ENCODE results near the gene EGLN1.
"Not testable (repeated sequence)": the region's sequence is repeated elsewhere in the genome, so short reads cannot be mapped to it uniquely, and the experiment has no call there.

EGLN1 gene

DNA sequence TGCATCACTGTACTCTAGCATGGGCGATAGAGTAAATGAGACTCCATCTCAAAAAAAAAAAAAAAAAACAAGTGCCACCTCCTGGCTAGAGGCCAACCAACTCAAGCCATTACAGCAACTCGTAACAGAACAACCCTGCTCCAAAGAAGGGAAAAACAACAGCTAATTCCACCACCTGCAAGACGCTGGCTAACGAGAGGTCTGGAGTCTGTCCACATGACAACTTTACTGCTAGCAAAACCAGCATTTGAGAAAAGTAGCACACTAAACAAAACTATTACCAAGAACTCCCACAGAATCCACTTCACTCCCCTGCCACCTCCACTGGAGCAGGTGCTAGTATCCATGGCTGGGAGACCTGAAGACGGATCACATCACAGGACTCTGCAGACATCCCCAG lies 24.1 kb upstream of the EGLN1 start:
- TF ChIP-seq, protein P1, sequence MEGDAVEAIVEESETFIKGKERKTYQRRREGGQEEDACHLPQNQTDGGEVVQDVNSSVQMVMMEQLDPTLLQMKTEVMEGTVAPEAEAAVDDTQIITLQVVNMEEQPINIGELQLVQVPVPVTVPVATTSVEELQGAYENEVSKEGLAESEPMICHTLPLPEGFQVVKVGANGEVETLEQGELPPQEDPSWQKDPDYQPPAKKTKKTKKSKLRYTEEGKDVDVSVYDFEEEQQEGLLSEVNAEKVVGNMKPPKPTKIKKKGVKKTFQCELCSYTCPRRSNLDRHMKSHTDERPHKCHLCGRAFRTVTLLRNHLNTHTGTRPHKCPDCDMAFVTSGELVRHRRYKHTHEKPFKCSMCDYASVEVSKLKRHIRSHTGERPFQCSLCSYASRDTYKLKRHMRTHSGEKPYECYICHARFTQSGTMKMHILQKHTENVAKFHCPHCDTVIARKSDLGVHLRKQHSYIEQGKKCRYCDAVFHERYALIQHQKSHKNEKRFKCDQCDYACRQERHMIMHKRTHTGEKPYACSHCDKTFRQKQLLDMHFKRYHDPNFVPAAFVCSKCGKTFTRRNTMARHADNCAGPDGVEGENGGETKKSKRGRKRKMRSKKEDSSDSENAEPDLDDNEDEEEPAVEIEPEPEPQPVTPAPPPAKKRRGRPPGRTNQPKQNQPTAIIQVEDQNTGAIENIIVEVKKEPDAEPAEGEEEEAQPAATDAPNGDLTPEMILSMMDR (conservative IDR thresholded peaks at IDR 0.05; ENCODE audit: low read depth, low read length): no peak
- no peak for DNase-seq (ENCODE audit: low read depth)
- H3K4me3 ChIP-seq (ENCODE audit: low read depth, low read length): no peak overlapping the region

DNA sequence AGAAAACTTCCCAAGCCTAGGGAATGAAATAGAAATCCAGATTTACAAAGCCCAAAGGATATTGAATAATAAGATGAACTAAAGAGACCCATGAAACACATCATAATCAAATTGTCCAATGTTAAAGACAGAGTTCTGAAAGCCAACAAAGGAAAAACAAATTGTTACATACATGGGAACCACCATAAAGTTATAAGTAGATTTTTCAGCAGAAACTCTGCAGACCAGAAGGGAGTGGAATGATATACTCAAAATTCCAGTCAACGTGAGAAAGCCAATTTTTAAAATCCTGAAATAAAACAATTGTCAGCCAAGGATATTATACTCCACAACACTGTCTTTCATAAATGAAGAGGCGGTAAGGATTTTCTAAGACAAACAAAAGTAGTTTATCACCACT lies 22.0 kb upstream of the EGLN1 start:
- no peak overlapping the region for H3K4me3 ChIP-seq (ENCODE audit: low read depth, low read length)
- TF ChIP-seq, protein P1 (conservative IDR thresholded peaks at IDR 0.05; ENCODE audit: low read depth, low read length): no peak
- no peak for DNase-seq (ENCODE audit: low read depth)

DNA sequence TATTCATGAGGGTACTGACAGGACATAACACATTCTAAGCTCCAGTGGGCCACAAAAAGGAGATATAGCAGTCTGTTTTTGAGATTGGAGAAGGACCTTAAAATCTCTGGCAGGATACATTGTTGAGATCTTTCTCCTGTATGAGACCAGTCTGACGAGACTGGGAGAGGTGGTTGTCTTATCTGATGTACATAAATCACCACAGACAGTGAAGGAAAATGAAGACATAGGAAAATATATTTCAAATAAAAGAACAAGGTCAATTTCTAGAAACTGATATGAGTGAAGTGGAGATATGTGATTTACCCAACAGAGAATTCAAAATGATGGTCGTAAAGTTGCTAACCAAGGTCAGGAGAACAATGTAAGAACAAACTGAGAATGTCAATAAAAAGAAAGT lies 21.3 kb upstream of the EGLN1 start:
- TF ChIP-seq, protein P1 (conservative IDR thresholded peaks at IDR 0.05; ENCODE audit: low read depth, low read length): no peak
- no peak for DNase-seq (ENCODE audit: low read depth)
- H3K4me3 ChIP-seq (ENCODE audit: low read depth, low read length): no peak overlapping the region

DNA sequence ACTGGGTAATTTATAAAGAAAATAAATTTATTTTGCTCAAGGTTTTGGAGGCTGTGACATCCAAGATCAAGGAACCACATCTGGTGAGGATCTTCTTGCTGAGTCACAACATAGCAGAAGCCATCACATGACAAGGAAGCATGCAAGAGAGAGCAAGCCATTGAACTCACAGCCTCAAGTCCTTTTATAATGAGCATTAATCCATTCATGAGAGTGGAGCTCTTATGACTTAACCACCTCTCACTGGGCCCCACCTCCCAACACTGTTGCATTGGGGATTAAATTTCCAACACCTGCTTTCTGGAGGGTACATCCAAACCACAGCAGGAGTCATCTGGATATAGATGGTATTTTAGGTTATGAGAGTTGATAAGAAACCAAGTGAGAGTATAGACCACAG lies 20.6 kb upstream of the EGLN1 start:
- no peak overlapping the region for H3K4me3 ChIP-seq (ENCODE audit: low read depth, low read length)
- TF ChIP-seq, protein P1 (conservative IDR thresholded peaks at IDR 0.05; ENCODE audit: low read depth, low read length): no peak
- peak; percentile 41 for DNase-seq (ENCODE audit: low read depth)

DNA sequence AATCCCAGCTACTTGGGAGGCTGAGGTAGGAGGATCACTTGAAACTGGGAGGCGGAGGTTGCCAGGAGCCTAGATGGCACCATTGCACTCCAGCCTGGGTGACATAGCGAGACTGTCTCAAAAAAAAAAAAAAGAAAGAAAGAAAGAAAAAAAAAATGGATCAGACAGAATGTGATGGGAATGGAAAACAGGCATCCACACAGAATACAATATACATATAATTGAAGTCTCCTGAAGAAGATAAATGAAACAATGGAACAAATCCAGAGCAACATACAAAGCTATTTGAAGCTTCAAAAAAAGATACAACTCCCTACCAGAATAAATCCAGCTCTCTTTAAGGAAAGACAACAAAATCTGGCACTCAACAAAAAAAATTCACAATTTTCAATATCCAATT lies 10.9 kb upstream of the EGLN1 start:
- TF ChIP-seq, protein P1 (conservative IDR thresholded peaks at IDR 0.05; ENCODE audit: low read depth, low read length): no peak

DNA sequence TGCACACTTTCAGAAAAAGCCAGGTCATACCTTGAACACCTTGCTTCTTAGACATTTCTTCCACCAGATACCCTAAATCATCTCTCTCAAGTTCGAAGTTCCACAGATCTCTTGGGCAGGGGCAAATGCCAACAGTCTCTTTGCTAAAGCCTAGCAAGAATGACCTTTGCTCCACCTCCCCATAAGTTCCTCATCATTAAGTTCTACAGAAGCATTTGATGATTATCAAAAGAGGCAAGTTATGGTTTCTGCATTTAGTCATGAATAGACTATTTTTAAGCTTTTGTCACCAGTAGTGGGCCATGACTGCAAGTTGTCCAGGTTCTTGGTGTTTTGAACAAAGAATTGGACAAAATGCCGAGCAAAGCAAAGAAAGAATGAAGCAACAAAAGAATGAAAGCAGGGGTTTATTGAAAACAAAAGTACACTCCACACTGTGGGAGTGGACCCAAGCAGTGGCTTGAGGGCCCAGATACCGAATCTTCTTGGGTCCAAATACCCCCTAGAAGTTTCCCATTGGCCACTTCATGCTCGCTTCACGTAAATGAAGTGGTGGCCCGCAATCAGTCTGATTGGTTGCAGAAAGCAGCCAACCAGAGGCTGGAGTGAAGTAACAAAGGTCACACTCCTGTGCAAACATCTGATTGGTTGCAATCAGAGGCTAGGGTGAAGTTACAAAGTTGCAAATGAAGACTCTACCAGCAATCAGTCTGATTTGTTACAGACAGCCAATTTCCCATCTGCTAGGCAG lies 9.8 kb upstream of the EGLN1 start:
- TF ChIP-seq, protein P1 (conservative IDR thresholded peaks at IDR 0.05; ENCODE audit: low read depth, low read length): no peak
- no peak overlapping the region for H3K4me3 ChIP-seq (ENCODE audit: low read depth, low read length)
- DNase-seq (ENCODE audit: low read depth): no peak

More for the DNA sequence above, 10.9 kb upstream of the EGLN1 start:
- no peak for DNase-seq (ENCODE audit: low read depth)
- no peak overlapping the region for H3K4me3 ChIP-seq (ENCODE audit: low read depth, low read length)

DNA sequence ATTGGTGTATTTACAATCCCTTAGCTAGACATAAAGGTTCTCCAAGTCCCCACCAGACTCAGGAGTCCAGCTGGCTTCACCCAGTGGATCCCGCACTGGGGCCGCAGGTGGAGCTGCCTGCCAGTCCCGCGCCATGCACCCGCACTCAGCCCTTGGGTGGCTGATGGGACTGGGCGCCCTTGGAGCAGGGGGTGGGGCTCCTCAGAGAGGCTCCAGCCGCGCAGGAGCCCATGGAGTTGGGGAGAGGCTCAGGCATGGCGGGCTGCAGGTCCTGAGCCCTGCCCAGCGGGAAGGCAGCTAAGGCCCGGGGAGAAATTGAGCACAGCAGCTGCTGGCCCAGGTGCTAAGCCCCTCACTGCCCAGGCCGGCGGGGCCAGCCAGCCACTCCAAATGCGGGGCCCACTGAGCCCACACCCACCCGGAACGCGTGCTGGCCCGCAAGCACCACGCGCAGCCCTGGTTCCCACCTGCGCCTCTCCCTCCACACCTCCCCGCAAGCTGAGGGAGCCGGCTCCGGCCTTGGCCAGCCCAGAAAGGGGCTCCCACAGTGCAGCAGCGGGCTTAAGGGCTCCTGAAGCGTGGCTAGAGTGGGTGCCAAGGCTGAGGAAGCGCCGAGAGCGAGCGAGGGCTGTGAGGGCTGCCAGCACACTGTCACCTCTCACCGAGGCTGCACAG lies 8.7 kb upstream of the EGLN1 start:
- not testable (repeated sequence) for H3K4me3 ChIP-seq (ENCODE audit: low read depth, low read length); DNase-seq (ENCODE audit: low read depth)

Data from choroid plexus epithelial cell (primary cell).